Naive thymus-derived CD4-positive, alpha-beta T cell (primary cell): ENCODE data around the gene ARFGAP1. TPM values are rescaled to one million over a fixed set of nuclear protein-coding genes. Genes with fewer than 3 reads are reported as not detected.

ENCODE experiments used
- ATAC-seq: fragments of 150-1000 bp; cut with Tn5 transposase; 2 replicates; pipeline ENCODE4 v1.10.0; 2021; ENCODE audit warnings: mild to moderate bottlenecking, moderate library complexity
- CTCF ChIA-PET: fragments of 350-600 bp; sonication (Branson Sonifier 250); formaldehyde crosslinking; loops from one replicate; lab custom pipeline; 2021; ENCODE audit warnings: antibody characterized with exemption; lab: Charles Lee
- POLR2A ChIA-PET: fragments of 350-600 bp; sonication (Branson Sonifier 250); formaldehyde crosslinking; loops from one replicate; lab custom pipeline; 2021; ENCODE audit warnings: antibody characterized with exemption, inconsistent platforms; lab: Charles Lee
- DNase-seq, 9 donors: peaks; one replicate each; pipeline versions ENCODE4 v3.0.0 to v3.0.0-alpha.2; 2020 to 2022; ENCODE audit warnings: mixed read lengths in 1 of 9
- H3K27ac ChIP-seq: one replicate; pipeline ENCODE4 v1.7.0; 2013; ENCODE audit warnings: mild to moderate bottlenecking, low read depth, low read length, moderate library complexity
- H3K27me3 ChIP-seq, 2 donors: one replicate each; pipeline ENCODE4 v1.7.0; 2013; ENCODE audit warnings: low read length in 2 of 2, mild to moderate bottlenecking in 2 of 2, moderate library complexity in 2 of 2; ENCODE audit not compliant: control insufficient read depth in 2 of 2, insufficient read depth in 2 of 2
- H3K36me3 ChIP-seq, 3 experiments: 1 replicate in 2 of 3; 2 replicates in 1 of 3; pipeline ENCODE4 v1.7.0; 2013; ENCODE audit warnings: low read length in 3 of 3, mild to moderate bottlenecking in 3 of 3, moderate library complexity in 1 of 3; ENCODE audit not compliant: insufficient read depth in 3 of 3, control insufficient read depth in 2 of 3
- H3K4me1 ChIP-seq, 2 donors: one replicate each; pipeline ENCODE4 v1.7.0; 2013; ENCODE audit warnings: low read length in 2 of 2, mild to moderate bottlenecking in 2 of 2, moderate library complexity in 1 of 2; ENCODE audit not compliant: control insufficient read depth in 2 of 2, insufficient read depth in 2 of 2
- H3K4me3 ChIP-seq: 2 replicates; pipeline ENCODE4 v1.7.0; 2013; ENCODE audit warnings: mild to moderate bottlenecking, low read length
- H3K9me3 ChIP-seq, 3 experiments: 1 replicate in 2 of 3; 2 replicates in 1 of 3; pipeline ENCODE4 v1.7.0; 2013; ENCODE audit warnings: low read length in 3 of 3; ENCODE audit not compliant: control insufficient read depth in 2 of 3
- H3K27ac Mint-ChIP-seq, 9 donors: one replicate each; pipeline ENCODE4 v1.8.0; 2020 to 2022; ENCODE audit warnings: mixed read lengths in 9 of 9, mild to moderate bottlenecking in 8 of 9, moderate library complexity in 5 of 9, inconsistent platforms in 2 of 9
- H3K27me3 Mint-ChIP-seq, 5 donors: one replicate each; pipeline ENCODE4 v1.8.0; 2021 to 2022; ENCODE audit warnings: mixed read lengths in 5 of 5, mild to moderate bottlenecking in 1 of 5
- H3K36me3 Mint-ChIP-seq, 5 donors: one replicate each; pipeline ENCODE4 v1.8.0; 2020 to 2022; ENCODE audit warnings: mixed read lengths in 5 of 5, mild to moderate bottlenecking in 3 of 5, inconsistent platforms in 1 of 5
- H3K4me1 Mint-ChIP-seq, 7 donors: one replicate each; pipeline ENCODE4 v1.8.0; 2020 to 2022; ENCODE audit warnings: mixed read lengths in 7 of 7, mild to moderate bottlenecking in 3 of 7, inconsistent platforms in 1 of 7
- H3K4me3 Mint-ChIP-seq, 10 donors: one replicate each; pipeline ENCODE4 v1.8.0; 2020 to 2022; ENCODE audit warnings: mild to moderate bottlenecking in 10 of 10, mixed read lengths in 10 of 10, moderate library complexity in 6 of 10, inconsistent platforms in 2 of 10
- H3K9me3 Mint-ChIP-seq, 11 donors: one replicate each; pipeline ENCODE4 v1.8.0; 2020 to 2022; ENCODE audit warnings: mixed read lengths in 11 of 11, mild to moderate bottlenecking in 4 of 11, inconsistent platforms in 1 of 11, moderate library complexity in 1 of 11
- intact Hi-C, 2 donors: fragments of 100-400 bp; cut with micrococcal nuclease; formaldehyde crosslinking; loops; one replicate each; pipeline ENCODE4 v1.15.1; 2023
- polyA plus RNA-seq, 2 donors: library from polyadenylated mRNA; unstranded; fragments of 300-500 nt; fragmentation: Illumina TruSeq; gene quantifications; one replicate each; pipeline ENCODE4 v1.2.3, GENCODE V29; 2021
- total RNA-seq, 6 experiments: library from RNA in 5 of 6; stranded (reverse) in 5 of 6; gene quantifications; 1 replicate in 5 of 6; 2 replicates in 1 of 6; pipeline ENCODE4 v1.2.3 and lab custom pipeline; 2021 to 2026

Gene ARFGAP1
- total and polyA plus RNA-seq, 7 experiments from 2014 or later, result 15.9 to 119 (median 105) TPM

- no peaks in the 10 kb centered on the region for H3K36me3 Mint-ChIP-seq
- Histone ChIP-seq H3K27me3 (peaks cover 0 to 3% of the 10 kb centered on the region in 2 donors), H3K4me1 (peaks cover 8 to 13% of the 10 kb centered on the region in 2 donors), H3K36me3 (no peaks in the 10 kb centered on the region), H3K4me3 (no peak overlapping the region), H3K9me3 (no peaks in the 10 kb centered on the region), H3K27ac (no peak overlapping the region)
- ATAC-seq (no peak), DNase-seq (no peak)
- H3K27me3 Mint-ChIP-seq, result peaks cover 0 to 17% (median 9%) of the 10 kb centered on the region in 5 donors
- CTCF ChIA-PET, result interaction anchor here (0.5 kb wide), 1 partner anchor 769 kb away, joined by 5 read pairs; no protein-coding TSS in a partner anchor
- no peak overlapping the region for H3K27ac Mint-ChIP-seq
- intact Hi-C loops, result no loop called here
- H3K9me3 Mint-ChIP-seq, result no peaks in the 10 kb centered on the region
- peaks cover 11 to 19% (median 14%) of the 10 kb centered on the region in 7 donors for H3K4me1 Mint-ChIP-seq
- H3K4me3 Mint-ChIP-seq, result no peak overlapping the region
- POLR2A ChIA-PET, result interaction anchor here (0.7 kb wide), 1 partner anchor 21 kb away, joined by 3 read pairs; no protein-coding TSS in a partner anchor
Measured at GRCh38 chr20:63268671-63269439, 3.8 kb upstream of the ARFGAP1 start.

- CTCF ChIA-PET, result interaction anchor here (0.5 kb wide), 1 partner anchor 399 kb away, joined by 3 read pairs; no protein-coding TSS in a partner anchor
- intact Hi-C loops, result loop anchor here (5.0 kb wide), 2 partner anchors 467 to 703 kb away; partner anchors contain the start of gene OGFR (in 1 of the 2)
Measured at GRCh38 chr20:63269724-63270123, 2.9 kb upstream of the ARFGAP1 start.

GRCh38 chr20:63270606-63271325 lies 1.8 kb upstream of the ARFGAP1 start:
- H3K9me3 Mint-ChIP-seq, result no peaks in the 10 kb centered on the region
- intact Hi-C loops, result loop anchor here (5.0 kb wide), 2 partner anchors 468 to 702 kb away; partner anchors contain the start of gene OGFR (in 1 of the 2)
- H3K27me3 ChIP-seq, result no peaks in the 10 kb centered on the region
- no peak overlapping the region for H3K4me3 ChIP-seq
- no peak for ATAC-seq
- peaks cover 0 to 9% (median 0%) of the 10 kb centered on the region in 5 donors for H3K27me3 Mint-ChIP-seq
- peaks cover 20 to 38% (median 27%) of the 10 kb centered on the region in 7 donors for H3K4me1 Mint-ChIP-seq
- no peaks in the 10 kb centered on the region for H3K36me3 Mint-ChIP-seq
- no peak overlapping the region for H3K27ac ChIP-seq
- H3K27ac Mint-ChIP-seq, result peak overlapping the region in 2 of 9 donors; percentile 47 to 85
- no peak for DNase-seq
- no peaks in the 10 kb centered on the region for H3K9me3 ChIP-seq
- ChIA-PET CTCF (no interaction called here), POLR2A (interaction anchor here (0.6 kb wide), 1 partner anchor 72 kb away, joined by 3 read pairs; no protein-coding TSS in a partner anchor)
- peaks cover 0 to 5% (median 0%) of the 10 kb centered on the region in 3 experiments for H3K36me3 ChIP-seq
- H3K4me1 ChIP-seq, result peaks cover 10 to 22% of the 10 kb centered on the region in 2 donors
- H3K4me3 Mint-ChIP-seq, result peak overlapping the region; percentile 43 to 94 (median 88)

More at GRCh38 chr20:63269724-63270123, 2.9 kb upstream of the ARFGAP1 start:
- Mint-ChIP-seq H3K27ac (no peak overlapping the region), H3K4me1 (peaks cover 16 to 27% (median 20%) of the 10 kb centered on the region in 7 donors), H3K27me3 (peaks cover 0 to 9% (median under 1%) of the 10 kb centered on the region in 5 donors), H3K9me3 (no peaks in the 10 kb centered on the region), H3K36me3 (no peaks in the 10 kb centered on the region), H3K4me3 (peak overlapping the region in 4 of 10 donors; percentile 21 to 79 (median 51))
- H3K27ac ChIP-seq, result no peak overlapping the region
- H3K36me3 ChIP-seq, result no peaks in the 10 kb centered on the region
- no peak overlapping the region for H3K4me3 ChIP-seq
- peaks cover 10 to 20% of the 10 kb centered on the region in 2 donors for H3K4me1 ChIP-seq
- POLR2A ChIA-PET, result no interaction called here
- H3K9me3 ChIP-seq, result no peaks in the 10 kb centered on the region
- no peaks in the 10 kb centered on the region for H3K27me3 ChIP-seq
- ATAC-seq, result no peak
- no peak for DNase-seq

GRCh38 chr20:63273059-63273579 lies 506 bp downstream of the ARFGAP1 start:
- no peak for ATAC-seq
- peaks cover 0 to 28% (median 0%) of the 10 kb centered on the region in 3 experiments for H3K36me3 ChIP-seq
- ChIA-PET POLR2A (interaction anchor here (1.5 kb wide), 1 partner anchor 8 kb away, joined by 4 read pairs; no protein-coding TSS in a partner anchor), CTCF (interaction anchor here (2.0 kb wide), 1 partner anchor 50 kb away, joined by 9 read pairs; no protein-coding TSS in a partner anchor)
- H3K4me3 Mint-ChIP-seq, result peak overlapping the region; percentile 83 to 94 (median 90)
- peaks cover 20 to 38% (median 28%) of the 10 kb centered on the region in 7 donors for H3K4me1 Mint-ChIP-seq
- peaks cover 10 to 22% of the 10 kb centered on the region in 2 donors for H3K4me1 ChIP-seq
- H3K36me3 Mint-ChIP-seq, result no peaks in the 10 kb centered on the region
- no peaks in the 10 kb centered on the region for H3K27me3 ChIP-seq
- DNase-seq, result no peak
- intact Hi-C loops, result loop anchor here (2.0 to 5.0 kb wide), 4 partner anchors 18 to 699 kb away; partner anchors contain the start of genes GMEB2 (in 1 of the 2) and OGFR (in 1 of the 2)
- no peaks in the 10 kb centered on the region for H3K9me3 ChIP-seq
- peak overlapping the region; percentile 81 for H3K27ac ChIP-seq
- H3K9me3 Mint-ChIP-seq, result no peaks in the 10 kb centered on the region
- peak overlapping the region; percentile 52 to 95 (median 89) for H3K27ac Mint-ChIP-seq
- H3K27me3 Mint-ChIP-seq, result peaks cover 0 to 9% (median 0%) of the 10 kb centered on the region in 5 donors
- peak overlapping the region; percentile 53 for H3K4me3 ChIP-seq

- Mint-ChIP-seq H3K36me3 (no peaks in the 10 kb centered on the region), H3K9me3 (no peaks in the 10 kb centered on the region), H3K4me1 (peaks cover 20 to 38% (median 28%) of the 10 kb centered on the region in 7 donors), H3K4me3 (peak overlapping the region; percentile 83 to 94 (median 90)), H3K27ac (peak overlapping the region; percentile 52 to 95 (median 89)), H3K27me3 (peaks cover 0 to 9% (median 0%) of the 10 kb centered on the region in 5 donors)
- peak overlapping the region; percentile 81 for H3K27ac ChIP-seq
- H3K4me1 ChIP-seq, result peaks cover 10 to 22% of the 10 kb centered on the region in 2 donors
- ATAC-seq, result no peak
- H3K4me3 ChIP-seq, result peak overlapping the region; percentile 53
- peaks cover 3 to 35% (median 3%) of the 10 kb centered on the region in 3 experiments for H3K36me3 ChIP-seq
- no peaks in the 10 kb centered on the region for H3K9me3 ChIP-seq
- POLR2A ChIA-PET, result no interaction called here
- intact Hi-C loops, result loop anchor here (2.0 to 5.0 kb wide), 4 partner anchors 17 to 698 kb away; partner anchors contain the start of genes GMEB2 (in 1 of the 2) and OGFR (in 1 of the 2)
- CTCF ChIA-PET, result interaction anchor here (2.0 kb wide), 1 partner anchor 50 kb away, joined by 9 read pairs; no protein-coding TSS in a partner anchor
- no peaks in the 10 kb centered on the region for H3K27me3 ChIP-seq
- no peak for DNase-seq
Measured at GRCh38 chr20:63273635-63274380, 1.2 kb downstream of the ARFGAP1 start.
